ENCODE measurements around the gene IFFO2. TPM values are rescaled to one million over a fixed set of nuclear protein-coding genes. Genes with fewer than 3 reads are reported as not detected.
"Not testable (repeated sequence)": the region's sequence is repeated elsewhere in the genome, so short reads cannot be mapped to it uniquely, and the experiment has no call there.

Gene IFFO2
- polyA plus RNA-seq, 4 donors = 23.7 to 27.4 (median 25.2) TPM

DNA sequence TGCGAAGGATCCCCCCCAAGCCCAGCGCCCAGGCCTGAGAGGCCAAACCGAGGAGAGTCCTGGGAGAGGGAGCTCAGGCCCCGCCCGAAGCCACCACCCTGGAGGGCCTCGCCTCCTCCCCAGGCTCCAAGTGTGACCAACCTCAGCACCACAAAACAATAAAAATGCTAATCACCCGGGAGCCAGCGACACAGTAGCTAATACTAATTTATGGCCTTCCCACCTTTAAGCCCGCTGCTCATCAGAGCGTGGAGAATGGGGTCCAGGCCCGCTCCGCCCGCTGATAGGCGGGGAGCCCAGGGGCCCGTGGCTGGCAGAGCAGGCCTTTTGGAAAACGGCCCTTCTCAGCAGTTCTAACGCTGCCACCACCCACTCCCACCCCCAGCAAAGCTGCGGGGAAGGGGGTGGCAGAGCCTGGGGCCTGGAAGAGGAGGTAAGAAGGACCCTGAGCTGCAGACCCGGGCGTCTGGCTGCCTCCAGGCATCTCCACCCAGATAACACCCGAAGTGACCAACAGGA lies 76.6 kb downstream of the IFFO2 start:
- peak in 1 of 4 donors; percentile 61 for DNase-seq (ENCODE audit: low read depth in 4 of 4, low spot score in 3 of 4)

DNA sequence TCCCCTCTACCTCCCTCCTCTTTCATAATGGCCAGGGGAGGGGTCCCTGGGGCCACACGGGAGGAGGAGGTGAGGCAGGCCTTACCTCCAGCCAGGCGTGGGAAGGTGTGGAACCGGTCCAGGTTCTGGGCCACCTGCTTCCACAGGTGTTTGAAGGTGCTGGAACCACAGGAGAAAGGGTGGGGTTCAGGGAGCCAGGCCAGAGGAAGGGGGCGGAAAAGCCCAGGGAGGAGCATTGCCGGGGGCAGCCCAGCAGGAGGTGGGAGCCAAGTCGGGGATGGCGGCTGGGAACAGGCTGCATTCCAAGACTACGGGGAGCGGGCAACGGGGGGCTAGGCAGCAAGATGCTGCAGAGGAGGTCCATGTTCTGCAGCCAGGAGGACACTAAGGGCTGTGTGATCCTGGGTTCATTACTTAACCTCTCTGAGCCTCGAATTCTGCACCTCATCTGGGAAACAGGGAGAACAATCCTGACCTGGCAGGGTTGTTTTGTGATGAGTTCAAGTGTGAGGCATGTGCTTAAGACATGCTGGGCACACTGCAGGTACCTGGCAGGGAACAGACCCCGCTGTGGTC lies 77.2 kb downstream of the IFFO2 start:
- DNase-seq (ENCODE audit: low read depth in 4 of 4, low spot score in 3 of 4) = no peak

DNA sequence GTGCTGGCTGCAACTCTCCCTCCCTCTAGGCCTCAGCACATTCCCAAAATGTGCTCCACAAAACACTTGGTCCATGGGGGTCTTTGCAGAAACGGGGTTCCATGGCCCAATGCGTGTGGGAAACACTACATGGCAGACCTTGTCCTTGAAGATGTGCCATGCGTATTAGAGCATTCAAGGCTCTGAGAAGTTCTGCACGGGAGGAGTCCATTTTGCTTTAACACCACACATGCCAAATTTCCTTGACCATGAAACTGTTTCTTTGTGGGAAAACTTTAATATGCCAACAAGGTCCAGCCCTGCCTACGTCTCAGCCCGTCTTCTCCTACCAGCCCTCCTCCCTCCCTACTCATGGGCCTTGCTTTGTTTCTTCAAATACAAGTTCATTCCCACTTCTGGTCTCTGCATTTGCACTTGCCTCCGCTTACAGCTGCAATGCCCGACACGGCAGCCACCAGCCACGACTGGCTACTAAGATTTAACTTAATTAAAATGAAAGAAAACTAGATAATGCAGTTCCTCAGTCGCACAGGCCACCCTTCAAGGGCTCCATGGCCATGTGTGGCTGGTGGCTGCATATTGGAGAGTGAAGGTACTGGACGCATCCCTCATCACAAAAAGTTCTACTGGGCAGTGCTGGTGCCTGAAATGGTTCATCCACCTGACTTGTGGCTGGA lies 77.8 kb downstream of the IFFO2 start:
- no peak for DNase-seq (ENCODE audit: low read depth in 4 of 4, low spot score in 3 of 4)

DNA sequence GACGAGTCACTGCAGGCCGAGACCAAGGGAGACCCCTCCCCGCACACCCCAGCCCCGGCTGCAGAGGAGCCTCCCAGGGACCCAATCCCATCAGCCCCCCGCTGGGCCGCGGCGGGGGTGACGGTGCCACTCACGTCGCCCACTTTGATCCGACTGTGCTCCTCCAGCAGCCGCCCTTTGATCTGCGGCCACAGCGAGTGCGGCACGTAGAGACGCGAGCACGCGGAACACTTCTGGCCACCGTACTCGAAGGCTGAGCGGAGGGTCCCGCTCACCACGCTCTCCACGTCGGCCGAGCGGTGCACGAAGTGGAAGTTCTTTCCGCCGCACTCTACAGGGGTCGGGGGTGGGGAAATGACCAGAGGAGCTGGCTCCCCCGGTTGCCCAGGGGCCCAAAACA lies 79.2 kb downstream of the IFFO2 start:
- no peak for DNase-seq (ENCODE audit: low read depth in 4 of 4, low spot score in 3 of 4)

DNA sequence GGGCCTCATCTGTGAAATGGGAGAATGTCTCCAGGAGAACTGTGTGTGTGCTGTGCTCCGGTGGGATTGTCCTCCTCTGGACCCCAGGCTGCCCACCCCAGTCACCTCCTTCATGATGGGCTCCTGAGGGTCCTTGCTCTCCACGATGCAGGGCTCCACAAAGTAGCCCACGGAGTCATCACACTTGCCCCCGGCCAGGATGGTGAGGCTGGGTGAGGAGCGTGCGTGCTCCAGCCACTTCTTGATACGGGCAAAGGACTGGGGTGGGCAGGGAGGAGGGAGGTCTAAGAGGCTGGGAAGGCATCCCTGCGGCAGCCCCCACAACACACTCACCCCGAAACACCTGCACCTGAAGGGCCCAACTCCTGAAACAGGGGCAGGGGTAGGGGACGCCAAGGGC lies 80.3 kb downstream of the IFFO2 start:
- DNase-seq (ENCODE audit: low read depth in 4 of 4, low spot score in 3 of 4) = no peak

DNA sequence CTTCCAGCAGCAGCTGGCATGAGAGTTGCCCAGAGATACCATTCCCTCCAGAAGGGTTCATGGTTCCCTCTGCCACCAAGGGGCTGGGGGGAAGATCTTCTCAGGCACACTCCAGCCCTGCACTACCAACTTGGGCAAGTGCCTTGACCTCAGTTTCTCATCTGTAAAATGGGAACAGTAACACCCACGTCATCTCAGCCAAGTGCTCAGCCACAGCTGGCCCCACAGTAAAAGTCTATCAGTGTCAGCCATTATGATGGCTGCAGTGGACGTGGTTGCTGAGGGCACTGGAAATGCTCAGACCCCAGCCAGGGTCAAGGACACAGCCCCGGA lies 80.7 kb downstream of the IFFO2 start:
- DNase-seq (ENCODE audit: low read depth in 4 of 4, low spot score in 3 of 4) = no peak

DNA sequence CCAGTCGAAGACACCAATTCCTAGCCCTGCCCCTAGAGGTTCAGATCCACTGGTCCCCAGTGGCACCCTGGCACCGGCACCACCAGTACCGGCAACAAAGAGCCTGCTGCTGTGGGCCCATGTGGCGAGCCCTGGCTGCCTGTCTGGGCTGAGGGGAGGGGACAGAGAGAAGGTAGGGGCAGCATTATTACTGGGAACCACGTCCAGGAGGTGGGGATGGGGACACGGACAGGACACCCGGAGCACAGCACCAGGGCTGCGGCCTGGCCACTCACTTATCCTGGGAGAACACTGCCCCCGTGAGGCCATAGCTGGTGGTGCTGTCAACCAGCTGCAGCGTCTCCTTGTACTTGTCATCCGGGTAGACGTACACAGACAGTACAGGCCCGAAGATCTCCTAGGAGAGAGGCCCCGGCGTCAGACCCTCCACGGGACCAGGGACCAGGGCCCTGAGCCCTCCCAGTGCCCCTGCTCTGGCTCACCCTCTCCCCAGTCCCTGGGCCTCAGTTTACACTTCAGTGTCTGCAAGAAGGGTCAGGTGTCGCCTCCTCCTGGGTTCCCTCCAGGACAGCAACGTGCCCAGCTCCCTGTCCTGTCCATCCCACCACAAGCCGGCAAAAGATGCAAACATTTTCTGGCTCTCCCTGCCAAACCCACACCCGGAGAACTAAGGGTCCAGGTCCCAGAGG lies 81.2 kb downstream of the IFFO2 start:
- peak; percentile 60 to 78 (median 72) for DNase-seq (ENCODE audit: low read depth in 4 of 4, low spot score in 3 of 4)

DNA sequence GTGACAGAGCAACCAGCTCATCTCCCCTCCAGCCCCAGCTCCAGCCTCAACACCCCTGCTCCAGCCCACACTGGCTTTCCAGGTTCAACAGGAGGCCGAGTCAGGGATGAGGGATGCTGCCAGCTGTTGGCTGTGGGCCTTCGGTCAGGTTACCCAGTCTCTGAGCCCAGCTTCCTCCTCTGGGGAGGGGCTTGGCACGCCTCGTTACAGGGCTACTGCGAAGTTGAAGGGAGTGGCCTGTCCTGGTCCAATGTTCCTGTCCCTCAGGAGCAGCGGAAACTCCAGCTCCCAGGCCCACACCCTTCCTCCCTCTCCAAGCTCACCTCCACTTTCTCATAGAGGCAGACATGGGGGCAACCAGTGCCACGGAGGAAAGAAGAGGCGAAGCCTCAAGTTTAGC lies 81.9 kb downstream of the IFFO2 start:
- no peak for DNase-seq (ENCODE audit: low read depth in 4 of 4, low spot score in 3 of 4)

DNA sequence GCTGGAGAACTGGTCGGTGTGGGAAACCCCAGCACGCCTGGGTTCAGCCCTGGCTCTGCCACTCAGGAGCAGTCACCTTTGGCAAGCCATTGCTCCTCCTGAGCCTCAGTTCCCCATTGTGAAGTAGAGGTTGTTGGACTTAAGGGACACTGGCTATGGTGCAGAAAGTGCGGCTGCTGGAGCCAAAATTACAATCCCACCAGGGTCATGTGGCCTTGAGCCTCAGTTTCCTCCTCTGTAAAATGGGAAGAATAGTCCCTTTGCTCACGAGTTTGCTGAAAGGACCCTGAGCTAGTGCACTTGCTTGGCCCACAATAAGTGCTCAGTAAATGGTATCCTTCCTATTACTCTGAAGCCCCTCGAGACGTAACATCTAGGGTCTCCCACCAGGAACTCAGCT lies 82.4 kb downstream of the IFFO2 start:
- DNase-seq (ENCODE audit: low read depth in 4 of 4, low spot score in 3 of 4) = no peak

DNA sequence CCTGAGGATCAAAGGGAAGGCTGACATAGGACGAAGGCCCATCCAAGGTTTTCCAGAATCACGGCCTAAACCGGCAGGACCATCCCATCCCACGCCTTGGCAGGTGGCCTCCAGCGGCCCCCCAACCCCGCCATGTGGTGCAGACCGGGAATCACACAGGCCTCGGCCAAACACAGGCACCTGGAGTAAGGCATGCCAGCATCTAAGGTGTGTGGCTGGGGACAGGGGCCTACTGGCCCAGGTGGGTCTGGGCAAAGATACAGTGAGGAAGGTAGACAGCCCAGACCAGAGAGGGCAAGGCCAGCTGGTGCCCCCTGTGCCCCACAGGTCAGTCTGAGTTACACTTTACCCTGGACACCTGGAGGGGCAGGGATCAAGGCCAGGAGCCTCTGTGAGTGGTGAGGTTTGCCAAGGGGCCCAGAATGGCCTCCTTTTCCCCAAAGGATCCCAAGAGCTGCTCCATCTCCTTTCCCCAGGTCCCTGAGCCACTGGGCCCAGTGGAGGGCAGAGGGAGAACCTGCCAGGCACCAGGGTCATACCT lies 84.3 kb downstream of the IFFO2 start:
- no peak for DNase-seq (ENCODE audit: low read depth in 4 of 4, low spot score in 3 of 4)

DNA sequence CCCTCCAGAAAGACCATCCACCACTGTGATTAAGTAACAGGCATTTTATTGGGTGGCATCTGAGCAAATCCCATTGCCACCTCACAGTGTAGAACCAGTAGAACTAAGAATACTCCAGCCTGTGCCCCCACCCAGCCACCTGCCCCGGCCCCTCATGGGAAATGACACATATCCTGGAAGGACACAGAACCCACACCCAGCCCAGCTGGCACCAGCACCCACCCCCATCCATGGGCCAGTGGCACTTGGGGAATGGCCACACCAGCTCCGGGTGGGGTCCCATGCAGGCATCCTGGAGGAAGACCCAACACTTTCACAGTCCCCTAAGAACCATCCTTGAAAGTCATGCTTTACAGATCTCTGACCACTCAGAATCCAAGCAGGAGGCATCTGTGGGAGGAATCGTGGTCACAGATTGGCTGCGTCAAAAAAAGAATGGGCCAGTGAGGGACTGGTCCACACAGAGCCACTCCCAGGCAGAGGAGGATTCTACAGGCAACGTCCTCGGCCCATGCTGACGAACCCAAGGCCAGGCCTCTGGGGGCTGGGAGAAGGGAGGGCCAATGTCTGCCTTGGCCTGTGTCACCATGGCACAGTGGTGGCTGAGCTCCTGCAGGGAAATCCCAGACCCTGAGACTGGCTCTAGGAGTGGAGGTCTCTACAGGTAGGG lies 84.9 kb downstream of the IFFO2 start:
- no peak for DNase-seq (ENCODE audit: low read depth in 4 of 4, low spot score in 3 of 4)

DNA sequence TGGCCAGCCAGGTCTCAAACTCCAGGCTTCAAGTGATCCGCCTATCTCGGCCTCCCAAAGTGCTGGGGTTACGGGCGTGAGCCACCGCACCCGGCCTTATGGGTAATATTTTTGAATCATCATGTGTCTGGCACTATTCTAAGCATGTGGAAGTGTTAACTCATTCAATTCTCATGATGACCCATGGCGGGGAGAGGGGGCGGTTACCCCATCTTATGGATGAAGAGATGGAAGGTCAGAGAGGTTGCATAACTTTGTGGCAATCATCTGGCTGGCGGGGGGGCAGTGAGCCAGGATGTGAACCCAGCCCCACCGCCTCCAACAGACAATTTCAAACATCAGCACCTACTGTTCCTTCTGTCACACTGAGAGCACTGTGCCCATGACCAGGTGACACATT lies 85.5 kb downstream of the IFFO2 start:
- no peak for DNase-seq (ENCODE audit: low read depth in 4 of 4, low spot score in 3 of 4)

DNA sequence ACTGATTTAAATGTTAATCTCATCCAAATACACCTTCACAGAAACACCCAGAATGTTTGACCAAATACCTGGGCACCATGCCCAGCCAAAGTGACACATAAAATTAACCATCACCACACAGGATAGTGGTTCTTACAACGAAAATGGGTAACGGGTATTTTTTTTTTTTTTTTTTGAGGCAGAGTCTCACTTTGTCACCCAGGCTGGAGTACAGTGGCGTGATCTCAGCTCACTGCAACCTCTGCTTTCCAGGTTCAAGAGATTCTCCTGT lies 85.9 kb downstream of the IFFO2 start:
- not testable (repeated sequence) for DNase-seq (ENCODE audit: low read depth in 4 of 4, low spot score in 3 of 4)

DNA sequence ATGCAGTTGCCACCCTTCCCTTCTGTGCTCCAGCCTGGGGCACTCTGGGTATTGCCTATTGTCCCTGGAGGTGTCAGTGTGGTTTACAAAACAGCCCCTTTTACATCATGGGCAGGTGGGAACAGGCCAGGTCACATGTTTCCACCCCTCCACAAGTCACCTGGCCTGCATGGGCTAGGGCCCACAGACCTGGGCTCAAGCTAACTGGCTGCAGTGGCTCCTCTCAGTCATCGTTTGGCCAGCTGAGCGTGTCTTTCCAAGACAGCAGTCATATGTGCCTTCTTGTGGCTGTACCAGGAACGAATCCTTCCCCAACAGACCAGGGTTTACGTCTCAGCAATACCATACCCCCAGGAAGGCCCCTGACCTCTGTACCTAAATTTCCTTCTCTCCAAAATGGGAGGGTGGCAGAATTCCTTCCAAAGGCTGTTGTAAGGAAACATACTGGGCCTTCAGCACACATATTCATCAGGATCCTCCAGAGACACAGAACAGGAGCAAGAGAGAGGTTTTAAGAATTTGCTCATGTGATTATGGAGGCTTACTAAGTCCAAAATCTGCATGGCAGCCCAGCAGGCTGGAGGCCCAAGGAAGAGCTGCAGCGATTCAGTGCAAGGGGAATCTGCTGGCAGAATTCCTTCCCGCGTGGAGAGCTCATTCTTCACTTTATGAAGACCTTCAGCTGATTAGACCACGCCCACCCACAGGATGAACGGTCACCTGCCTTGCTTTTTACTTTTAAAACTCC lies 86.5 kb downstream of the IFFO2 start:
- no peak for DNase-seq (ENCODE audit: low read depth in 4 of 4, low spot score in 3 of 4)

DNA sequence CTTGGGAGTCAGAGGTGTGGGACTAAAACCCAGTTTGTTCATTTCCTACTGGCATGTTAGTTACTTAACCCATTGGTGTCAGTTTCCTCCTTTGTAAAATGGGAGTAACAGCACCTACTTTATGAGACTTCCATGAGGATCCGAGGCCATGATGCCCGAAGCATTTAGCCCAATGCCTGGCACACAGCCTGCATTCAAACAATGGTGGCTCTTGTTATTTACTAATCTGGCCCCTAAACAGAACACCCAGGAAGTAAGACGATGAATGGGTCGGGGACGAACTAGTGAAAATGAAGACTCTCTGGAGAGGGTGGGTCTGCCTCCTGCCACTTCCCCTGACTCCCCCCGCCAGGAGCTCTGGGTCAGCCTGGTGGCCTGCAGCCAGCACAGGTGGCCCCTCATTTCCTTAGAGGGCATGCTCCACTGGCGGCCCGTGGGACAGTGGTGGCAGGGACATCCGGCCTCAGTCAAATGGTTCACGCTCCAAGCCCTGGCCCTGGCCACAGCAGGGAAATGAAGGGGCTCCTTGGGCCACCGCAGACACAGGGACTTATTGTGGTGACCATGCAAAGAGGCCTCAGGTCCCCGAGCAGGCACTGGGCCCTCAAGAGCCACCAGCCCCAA lies 87.6 kb downstream of the IFFO2 start:
- no peak for DNase-seq (ENCODE audit: low read depth in 4 of 4, low spot score in 3 of 4)

DNA sequence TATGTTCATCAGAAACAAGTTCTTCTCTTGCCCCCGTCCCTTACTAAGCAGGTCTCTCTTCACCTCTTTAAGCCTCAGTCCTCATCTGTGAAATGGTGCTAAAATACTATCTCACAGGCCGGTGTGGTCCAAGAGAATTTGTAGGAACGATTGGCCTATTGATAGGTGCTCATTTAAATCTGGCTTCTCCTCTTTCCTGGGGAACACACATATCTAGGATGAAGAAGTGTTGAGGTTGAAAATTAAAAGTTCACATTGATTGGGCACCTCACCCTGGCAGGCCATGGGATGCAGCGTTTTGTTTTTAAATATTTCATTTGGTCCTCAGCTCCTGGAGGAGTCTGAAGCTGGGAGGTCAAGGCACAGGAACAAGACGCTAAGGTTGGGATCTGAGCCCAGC lies 88.1 kb downstream of the IFFO2 start:
- DNase-seq (ENCODE audit: low read depth in 4 of 4, low spot score in 3 of 4) = no peak

DNA sequence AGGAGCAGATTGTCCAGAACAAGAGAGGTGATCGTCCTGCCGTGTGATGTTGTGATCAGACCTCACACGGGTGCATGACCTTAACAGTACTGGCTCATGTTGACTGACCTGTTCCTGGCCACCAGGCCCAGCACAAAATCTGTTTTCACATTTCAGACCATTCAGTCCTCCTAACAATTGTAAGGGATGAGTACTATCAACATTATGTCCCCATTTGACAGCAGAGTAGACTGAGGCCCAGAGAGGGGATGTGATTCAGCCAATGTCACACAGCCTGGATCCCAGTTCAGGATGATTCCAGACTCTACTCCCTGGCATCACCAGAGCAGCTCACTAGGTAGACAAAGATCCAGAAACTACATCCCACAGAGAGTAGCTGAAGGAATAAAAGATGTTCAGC lies 89.6 kb downstream of the IFFO2 start:
- no peak for DNase-seq (ENCODE audit: low read depth in 4 of 4, low spot score in 3 of 4)

DNA sequence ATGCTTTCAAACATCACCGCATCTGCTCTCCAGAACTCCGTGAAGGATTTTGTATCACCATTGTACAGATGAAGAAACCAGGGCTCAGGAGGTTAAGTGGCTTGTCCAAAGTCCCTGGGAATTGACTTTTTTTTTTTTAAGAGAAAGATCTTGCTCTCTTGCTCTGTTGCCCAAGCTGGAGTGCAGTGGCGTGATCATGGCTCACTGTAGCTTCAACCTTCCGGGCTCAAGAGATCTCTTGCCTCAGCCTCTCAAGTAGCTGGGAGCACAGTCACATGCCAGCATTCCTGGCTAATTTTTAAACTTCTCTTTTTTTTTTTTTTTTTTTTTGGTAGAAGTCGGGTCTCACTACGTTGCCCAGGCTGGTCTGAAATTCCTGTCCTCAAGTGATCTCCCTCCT lies 90.2 kb downstream of the IFFO2 start:
- DNase-seq (ENCODE audit: low read depth in 4 of 4, low spot score in 3 of 4) = no peak

DNA sequence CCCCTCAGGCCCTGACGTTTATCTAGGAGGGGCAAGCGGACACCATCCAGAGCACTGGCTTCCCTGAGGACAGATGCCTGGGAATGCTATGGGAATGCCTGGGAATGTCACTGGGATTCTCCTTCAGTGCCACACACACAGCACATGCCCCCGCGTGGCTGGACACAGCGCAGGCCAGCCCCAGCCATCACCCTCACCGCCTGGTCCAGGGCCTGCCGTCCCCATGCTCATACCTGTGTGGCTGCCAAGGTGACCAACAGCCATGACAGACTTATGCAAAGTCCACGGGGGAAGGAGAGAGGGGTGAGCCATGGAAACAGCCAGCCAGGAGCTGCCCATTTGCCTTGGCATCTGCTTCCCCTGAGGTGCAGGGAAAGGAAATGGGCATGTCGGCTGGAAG lies 91.3 kb downstream of the IFFO2 start:
- DNase-seq (ENCODE audit: low read depth in 4 of 4, low spot score in 3 of 4) = no peak

DNA sequence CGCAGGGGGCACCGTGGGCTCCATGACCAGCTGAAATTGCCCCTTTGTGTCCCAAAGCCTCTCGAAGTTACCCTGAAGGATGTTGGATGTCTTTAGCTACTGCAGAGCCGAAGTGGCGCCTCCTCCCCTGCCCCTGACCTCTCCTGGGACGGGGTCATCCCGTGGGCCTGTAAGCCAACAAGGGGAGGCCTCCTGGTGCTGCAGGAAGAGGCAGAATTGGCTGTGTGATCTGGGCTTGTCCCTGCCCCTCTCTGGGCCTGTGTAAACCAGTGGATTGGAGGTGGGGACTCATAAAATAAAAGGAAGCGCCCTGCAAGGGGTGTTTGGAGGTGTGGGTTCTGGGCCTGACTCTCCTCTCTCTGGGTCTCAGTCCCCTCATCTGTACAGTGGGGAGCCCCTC lies 94.9 kb downstream of the IFFO2 start:
- DNase-seq (ENCODE audit: low read depth in 4 of 4, low spot score in 3 of 4) = no peak
